Measurements from ENCODE around the gene DPP10. TPM values are rescaled to one million over a fixed set of nuclear protein-coding genes. Genes with fewer than 3 reads are reported as not detected.

DPP10 gene
- total RNA-seq, 2 donors from 2014 or later = not detected

- Histone ChIP-seq H3K27ac (no peak overlapping the region), H3K9me3 (no peaks in the 10 kb centered on the region), H3K4me1 (ENCODE audit: control insufficient read depth in 1 of 2, low read depth in 2 of 2) (no peaks in the 10 kb centered on the region), H3K27me3 (replicated peaks; ENCODE audit: insufficient read depth) (no peaks in the 10 kb centered on the region), H3K4me3 (no peak overlapping the region), H3K36me3 (no peaks in the 10 kb centered on the region)
- ATAC-seq (ENCODE audit: insufficient number of reproducible peaks, low FRiP score, low read depth) (no peak), DNase-seq (ENCODE audit: low spot score) (no peak)
- no peak for TF ChIP-seq CTCF (IDR thresholded peaks at IDR 0.05)
These were observed 917.1 kb downstream of the DPP10 start for GRCh38 chr2:115359550-115359949.

- no peak for TF ChIP-seq CTCF (IDR thresholded peaks at IDR 0.05)
- H3K4me3 ChIP-seq = no peak overlapping the region
- no peaks in the 10 kb centered on the region for H3K36me3 ChIP-seq
- ATAC-seq (ENCODE audit: insufficient number of reproducible peaks, low FRiP score, low read depth) = no peak
- no peaks in the 10 kb centered on the region for H3K4me1 ChIP-seq (ENCODE audit: control insufficient read depth in 1 of 2, low read depth in 2 of 2)
- DNase-seq (ENCODE audit: low spot score) = no peak
- no peaks in the 10 kb centered on the region for H3K27me3 ChIP-seq (replicated peaks; ENCODE audit: insufficient read depth)
- H3K27ac ChIP-seq = no peak overlapping the region
- no peaks in the 10 kb centered on the region for H3K9me3 ChIP-seq
These were observed 921.7 kb downstream of the DPP10 start for GRCh38 chr2:115364093-115364492.

GRCh38 chr2:115369400-115369799, 927.0 kb downstream of the DPP10 start:
- Histone ChIP-seq H3K27ac (no peak overlapping the region), H3K9me3 (peaks cover 2% of the 10 kb centered on the region), H3K27me3 (replicated peaks; ENCODE audit: insufficient read depth) (no peaks in the 10 kb centered on the region), H3K4me1 (ENCODE audit: control insufficient read depth in 1 of 2, low read depth in 2 of 2) (no peaks in the 10 kb centered on the region), H3K4me3 (no peak overlapping the region), H3K36me3 (no peaks in the 10 kb centered on the region)
- TF ChIP-seq CTCF (IDR thresholded peaks at IDR 0.05) = no peak
- DNase-seq (ENCODE audit: low spot score) (no peak), ATAC-seq (ENCODE audit: insufficient number of reproducible peaks, low FRiP score, low read depth) (no peak)

- Histone ChIP-seq H3K36me3 (no peaks in the 10 kb centered on the region), H3K9me3 (peaks cover 14% of the 10 kb centered on the region), H3K4me3 (no peak overlapping the region), H3K27ac (no peak overlapping the region), H3K4me1 (ENCODE audit: control insufficient read depth in 1 of 2, low read depth in 2 of 2) (no peaks in the 10 kb centered on the region), H3K27me3 (replicated peaks; ENCODE audit: insufficient read depth) (no peaks in the 10 kb centered on the region)
- no peak for TF ChIP-seq CTCF (IDR thresholded peaks at IDR 0.05)
- DNase-seq (ENCODE audit: low spot score) (no peak), ATAC-seq (ENCODE audit: insufficient number of reproducible peaks, low FRiP score, low read depth) (no peak)
These were observed 932.5 kb downstream of the DPP10 start for GRCh38 chr2:115374981-115375380.

GRCh38 chr2:115384399-115384798, 942.0 kb downstream of the DPP10 start:
- DNase-seq (ENCODE audit: low spot score) (no peak), ATAC-seq (ENCODE audit: insufficient number of reproducible peaks, low FRiP score, low read depth) (no peak)
- no peak overlapping the region for H3K27ac ChIP-seq
- no peak overlapping the region for H3K4me3 ChIP-seq
- no peaks in the 10 kb centered on the region for H3K27me3 ChIP-seq (replicated peaks; ENCODE audit: insufficient read depth)
- no peak for TF ChIP-seq CTCF (IDR thresholded peaks at IDR 0.05)
- H3K9me3 ChIP-seq = no peaks in the 10 kb centered on the region
- no peaks in the 10 kb centered on the region for H3K36me3 ChIP-seq
- no peaks in the 10 kb centered on the region for H3K4me1 ChIP-seq (ENCODE audit: control insufficient read depth in 1 of 2, low read depth in 2 of 2)
